Cerebellar cortex (tissue), 1 donor: Measurements from ENCODE around the gene SLC12A7.

Experiments used
- DNase-seq: peaks from one replicate; pipeline ENCODE4 v3.0.0-alpha.2; 2015; ENCODE audit warnings: low spot score

SLC12A7 gene

DNA sequence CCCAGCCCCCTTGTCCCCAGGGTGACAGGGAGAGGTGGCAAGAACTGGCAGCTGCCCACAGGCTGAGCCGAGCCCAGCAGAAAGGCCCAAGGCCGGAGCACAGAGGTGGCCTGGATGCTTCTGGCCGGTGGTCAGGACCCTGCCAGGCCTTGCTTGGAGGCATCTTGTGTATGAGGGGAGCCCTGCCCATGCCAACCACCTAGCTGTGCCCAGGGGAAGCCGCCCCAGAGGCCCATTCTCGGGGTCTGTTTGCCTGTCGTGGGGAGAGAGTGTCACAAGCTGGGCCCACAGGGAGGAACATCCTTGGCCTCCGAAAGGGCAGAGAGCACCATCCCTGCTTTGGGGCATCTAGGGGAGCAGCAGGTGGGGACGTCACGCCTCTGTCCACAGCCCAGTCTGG lies 93.3 kb downstream of the SLC12A7 start:
- no peak for DNase-seq

DNA sequence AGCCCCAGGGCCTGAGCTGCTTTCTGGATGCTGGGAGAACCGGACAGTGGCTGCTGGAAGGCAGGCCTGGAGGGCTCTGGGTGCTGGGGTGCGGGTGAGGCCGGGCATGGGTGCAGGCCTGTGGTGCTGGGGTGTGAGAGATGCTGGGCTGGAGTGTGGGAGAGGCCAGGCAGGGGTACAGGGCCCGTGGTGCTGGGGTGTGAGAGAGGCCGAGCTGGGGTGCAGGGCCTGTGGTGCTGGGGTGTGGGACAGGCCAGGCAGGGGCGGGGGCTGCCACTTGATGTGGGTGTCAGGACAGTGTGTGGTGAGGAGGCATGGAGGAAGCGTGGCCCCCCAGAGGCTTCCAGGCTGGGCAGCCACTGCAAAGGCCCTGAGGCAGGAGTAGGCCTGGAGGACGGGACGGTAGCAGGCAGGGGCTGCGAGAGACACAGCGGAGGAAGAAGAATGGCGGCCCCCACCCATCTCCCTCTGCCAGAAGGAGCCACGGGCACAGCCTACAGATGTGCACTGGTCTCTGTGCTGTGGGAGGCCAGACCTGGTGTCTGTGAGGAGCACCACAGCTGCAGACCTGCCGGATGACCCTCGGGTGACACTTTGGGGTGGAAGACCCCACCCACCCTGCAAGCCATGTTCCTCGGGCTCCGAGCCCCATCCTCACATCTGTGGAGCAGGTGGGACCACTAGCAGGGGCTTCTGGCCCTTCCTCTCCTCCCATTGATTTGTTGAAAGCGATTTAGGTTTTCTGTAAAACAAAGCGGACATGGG lies 94.0 kb downstream of the SLC12A7 start:
- no peak for DNase-seq

DNA sequence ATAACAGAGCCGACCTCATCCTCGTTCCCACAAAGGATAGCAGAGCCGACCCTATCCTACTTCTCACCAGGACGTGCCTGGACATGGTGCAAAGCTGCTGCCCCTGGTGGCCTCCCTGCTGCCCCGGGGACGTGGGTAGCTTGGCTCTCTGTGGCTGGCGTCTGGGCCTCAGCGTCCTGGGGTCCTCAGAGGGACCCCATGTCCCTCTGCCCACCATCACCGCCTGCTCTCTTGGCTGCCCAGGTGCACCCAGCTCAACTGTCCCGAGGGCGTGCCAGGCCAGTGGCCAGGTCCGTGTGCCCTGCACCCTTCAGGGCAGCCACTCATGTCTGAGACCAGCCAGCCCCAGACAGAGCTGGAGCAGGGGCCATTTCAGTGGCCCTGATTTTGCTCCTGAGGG lies 94.8 kb downstream of the SLC12A7 start:
- no peak for DNase-seq

DNA sequence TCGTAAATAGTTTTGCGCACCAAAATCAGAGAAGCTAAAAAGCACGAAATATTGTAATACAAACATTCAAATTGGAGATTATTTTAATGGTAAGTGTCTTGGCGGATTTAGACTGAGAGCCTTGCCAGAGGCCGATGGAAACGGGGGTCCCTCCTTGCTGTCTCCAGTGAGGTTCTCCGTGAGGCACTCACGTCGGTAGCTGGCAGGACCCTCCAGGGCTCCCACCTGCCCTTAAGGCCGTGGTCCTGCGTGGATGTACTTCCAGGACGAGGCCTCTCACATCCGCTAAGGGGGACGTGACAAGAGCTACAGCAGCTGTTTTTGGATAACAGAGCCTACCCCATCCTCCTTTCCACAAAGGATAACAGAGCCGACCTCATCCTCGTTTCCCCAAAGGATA lies 95.4 kb downstream of the SLC12A7 start:
- DNase-seq, result no peak

DNA sequence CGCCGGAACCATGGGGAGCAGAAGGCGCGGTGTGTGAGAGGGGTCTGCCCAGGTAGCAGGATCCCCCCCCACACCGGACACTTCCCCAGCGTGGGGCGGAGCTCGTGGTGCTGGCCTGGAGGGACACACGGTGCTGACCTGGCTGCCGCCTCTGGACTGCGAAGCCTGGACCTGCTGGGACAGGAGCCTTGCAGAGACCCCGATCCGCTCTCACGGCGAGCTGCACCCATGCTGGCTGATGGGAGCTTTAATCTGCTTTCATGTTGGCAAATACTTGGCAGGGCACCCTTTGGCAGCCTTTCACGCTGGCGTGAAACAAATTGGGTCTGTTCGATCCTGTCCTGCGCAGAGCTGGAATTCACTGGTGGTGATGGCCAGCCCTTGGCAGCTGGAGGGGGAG lies 95.8 kb downstream of the SLC12A7 start:
- DNase-seq, result no peak

DNA sequence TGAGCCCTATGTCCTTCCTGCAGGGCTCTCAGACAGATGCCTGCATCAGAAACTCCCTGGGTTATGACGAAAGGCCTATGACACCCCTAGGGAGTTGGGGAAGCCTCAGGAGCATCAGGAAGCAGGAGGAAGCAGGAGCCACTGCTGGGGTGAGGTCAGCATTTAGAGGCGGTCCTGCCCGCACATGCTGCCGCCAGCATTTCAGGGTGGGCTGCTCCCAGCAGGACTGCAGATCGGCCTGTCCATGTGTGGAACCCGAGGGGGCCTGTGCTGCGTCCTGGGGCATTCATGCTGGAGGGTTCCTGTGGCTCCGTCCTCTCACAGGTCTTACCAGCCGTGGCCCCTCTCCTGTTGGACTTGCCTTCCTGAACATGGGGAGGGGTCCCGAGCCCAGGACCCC lies 96.4 kb downstream of the SLC12A7 start:
- DNase-seq, result no peak

DNA sequence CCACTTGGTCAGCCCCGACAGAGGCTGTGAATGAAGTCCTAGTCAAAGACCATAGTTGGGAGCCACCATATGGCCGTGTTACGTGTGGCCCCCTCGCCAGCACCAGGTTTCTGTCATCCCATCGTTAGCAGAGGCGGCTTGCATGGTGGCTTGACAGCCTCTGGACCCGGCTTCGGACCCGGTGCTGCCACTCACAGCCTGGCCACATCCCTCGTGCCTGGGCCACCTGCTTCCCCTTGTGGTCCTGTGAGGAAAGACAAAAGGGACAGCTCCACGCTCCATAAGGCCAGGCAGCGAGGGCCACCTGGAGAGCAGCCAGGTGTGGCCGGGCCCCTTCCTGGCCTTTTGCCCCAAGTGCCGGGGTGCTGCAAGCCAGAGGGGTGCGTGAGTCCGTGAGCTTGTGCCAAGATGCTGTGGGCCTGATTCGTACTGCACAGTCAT lies 97.1 kb downstream of the SLC12A7 start:
- DNase-seq, result no peak

DNA sequence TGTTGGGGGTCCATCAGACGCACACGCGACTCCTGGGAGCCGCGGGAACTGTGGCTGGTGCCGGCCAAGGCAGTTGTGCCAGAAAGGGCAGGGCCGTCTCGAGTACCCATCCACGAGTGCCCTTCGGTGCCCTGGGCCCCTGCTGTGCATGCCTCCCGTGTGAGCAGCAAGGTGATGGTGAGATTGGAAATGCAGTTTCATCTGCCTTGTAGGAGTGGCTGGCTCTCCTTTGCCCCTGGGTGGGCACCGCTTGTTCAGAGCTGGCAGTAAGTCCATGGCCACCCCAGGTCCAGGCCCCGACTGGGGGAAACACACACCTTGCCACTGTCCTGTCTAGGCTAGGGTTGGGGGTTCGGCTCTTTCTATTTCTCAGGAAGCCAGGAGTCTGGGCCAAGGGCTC lies 97.5 kb downstream of the SLC12A7 start:
- no peak for DNase-seq

DNA sequence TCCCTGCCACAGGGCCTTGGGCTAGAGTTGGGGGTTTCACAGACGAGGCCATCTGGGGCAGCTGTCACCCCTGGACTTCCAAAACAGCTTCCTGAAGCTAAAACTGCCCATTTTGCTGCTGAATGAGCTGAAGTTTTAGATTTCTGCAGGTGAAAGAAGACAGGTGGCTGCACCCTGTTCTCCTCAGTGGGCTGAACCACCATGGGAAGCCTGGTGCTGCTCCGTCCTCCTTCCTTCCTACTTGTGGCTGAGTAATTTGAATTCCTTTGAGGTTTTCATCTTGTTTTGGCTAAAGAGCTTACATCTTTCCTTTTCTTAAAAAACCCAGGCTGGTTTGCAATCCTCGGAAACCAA lies 97.9 kb downstream of the SLC12A7 start:
- no peak for DNase-seq

DNA sequence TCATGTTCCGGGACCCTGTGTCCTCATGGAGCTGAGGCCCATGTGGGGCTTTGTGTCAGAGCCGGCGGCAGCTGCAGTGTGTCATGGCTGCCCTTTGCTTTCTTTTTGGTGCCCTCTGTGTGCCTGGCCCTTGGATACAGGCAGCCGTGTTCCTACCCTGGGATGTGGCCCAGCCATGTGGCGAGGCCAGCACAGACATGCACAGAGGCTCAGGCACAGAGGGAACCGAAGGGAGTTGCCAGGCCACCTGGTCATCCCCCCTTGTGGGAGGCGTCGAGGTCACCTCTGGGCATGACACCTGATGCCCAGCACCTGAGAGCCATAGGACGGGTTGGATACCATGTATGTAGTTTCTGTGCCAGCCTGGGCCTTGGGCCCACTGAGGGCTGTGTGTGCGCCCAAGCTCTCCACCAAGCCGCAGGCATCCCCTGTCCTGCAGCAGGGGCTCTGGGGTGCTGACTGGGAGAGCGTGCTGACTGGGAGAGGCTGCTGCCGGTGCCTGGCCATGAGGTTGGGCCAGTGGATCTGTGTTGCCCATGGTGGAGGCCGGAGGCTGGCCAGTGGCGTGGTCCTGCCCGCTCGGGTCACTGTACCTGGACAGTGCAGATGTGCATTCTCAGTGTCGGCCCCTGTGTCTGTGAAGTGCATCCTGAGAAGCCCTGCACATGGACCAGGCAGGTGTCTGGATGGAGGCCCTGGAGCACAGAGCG lies 98.5 kb downstream of the SLC12A7 start:
- no peak for DNase-seq

DNA sequence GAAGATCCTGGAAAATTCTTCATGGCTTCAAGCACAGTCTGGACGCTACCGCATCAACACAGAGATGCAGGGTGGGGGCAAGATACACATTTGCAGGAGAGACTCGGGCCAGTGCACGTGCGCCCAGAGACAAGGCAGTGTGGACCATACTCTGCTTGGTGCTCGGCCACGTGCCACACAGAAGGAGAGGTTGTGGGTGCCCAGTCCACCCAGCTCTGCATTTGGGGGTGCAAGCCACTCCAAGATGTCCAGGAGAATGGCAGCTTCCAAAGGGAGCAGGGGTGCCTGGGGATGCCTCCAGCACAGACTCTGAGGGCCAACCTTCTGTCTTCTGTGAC lies 99.0 kb downstream of the SLC12A7 start:
- DNase-seq, result no peak

DNA sequence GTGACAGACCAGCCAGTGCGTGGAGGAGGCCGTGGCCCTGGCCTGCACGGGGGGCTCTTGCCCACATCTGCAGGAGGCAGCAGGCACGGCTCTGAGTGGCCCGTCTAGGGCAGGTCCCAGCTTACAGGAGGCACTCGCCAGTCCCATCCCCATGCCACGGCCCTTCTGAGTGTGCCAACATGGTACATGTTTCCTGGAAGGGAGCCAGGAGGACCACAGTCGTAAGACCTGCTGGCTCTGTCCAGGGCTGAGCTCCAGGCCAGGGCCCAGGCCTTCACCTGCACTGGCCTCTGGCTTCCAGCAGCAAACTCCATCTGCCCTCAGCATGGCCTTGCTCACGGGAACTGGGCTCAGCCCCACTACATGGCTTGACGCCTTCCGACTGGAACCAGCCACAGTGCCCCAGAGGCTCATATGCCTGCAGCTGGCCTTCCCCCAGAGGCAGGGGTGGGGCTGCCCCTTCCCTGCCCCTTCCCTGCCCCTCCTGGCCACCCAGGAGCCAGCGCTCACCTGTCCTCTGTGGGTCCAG lies 99.5 kb downstream of the SLC12A7 start:
- no peak for DNase-seq

DNA sequence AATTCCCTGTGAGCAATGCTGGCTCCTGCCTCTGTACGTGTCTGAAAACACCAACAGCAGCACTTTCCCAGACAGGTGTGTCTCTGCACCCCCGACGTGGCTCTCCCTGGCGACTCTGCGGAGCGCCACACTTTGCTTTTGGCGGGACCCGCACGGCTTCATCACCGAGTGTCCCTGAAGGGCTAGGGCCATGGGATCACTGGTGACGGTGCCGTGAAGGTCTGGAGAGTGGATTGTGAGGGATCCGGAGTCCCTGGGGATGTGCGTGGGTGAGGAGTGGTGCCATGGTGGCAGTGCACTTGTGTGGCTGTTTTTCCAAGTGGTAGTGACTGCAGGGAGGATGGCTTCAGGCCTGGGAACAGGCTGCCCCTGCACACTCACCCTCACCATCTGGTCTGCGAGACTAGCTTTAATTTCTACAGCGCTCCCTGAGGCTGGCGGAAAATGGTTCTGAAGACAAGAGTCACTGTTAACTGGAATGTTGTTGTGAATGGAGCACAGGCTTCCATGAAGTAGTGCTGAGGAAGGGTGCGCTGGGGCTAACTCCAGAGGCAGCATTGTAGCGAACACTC lies 100.0 kb downstream of the SLC12A7 start:
- no peak for DNase-seq

DNA sequence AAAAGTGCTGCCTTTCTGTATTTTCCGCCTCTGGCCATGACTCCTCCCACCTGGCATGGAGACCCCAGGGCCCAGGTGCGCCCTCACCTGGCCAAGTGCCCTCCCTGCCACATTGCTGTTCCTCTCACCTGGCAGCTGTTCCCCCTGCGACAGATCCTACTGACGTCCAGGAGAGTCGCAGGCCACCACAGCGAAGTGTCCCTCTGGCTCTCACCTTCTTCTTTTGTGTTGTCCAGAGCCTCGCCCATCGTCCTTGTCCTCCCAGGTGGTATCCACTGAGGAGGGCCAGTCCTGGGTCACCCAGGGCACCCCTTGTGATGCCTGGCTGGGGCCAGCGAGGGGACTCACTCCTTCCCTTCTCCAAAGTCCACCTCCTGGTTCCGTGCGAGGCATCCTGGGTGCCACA lies 100.6 kb downstream of the SLC12A7 start:
- peak; percentile 39 for DNase-seq

DNA sequence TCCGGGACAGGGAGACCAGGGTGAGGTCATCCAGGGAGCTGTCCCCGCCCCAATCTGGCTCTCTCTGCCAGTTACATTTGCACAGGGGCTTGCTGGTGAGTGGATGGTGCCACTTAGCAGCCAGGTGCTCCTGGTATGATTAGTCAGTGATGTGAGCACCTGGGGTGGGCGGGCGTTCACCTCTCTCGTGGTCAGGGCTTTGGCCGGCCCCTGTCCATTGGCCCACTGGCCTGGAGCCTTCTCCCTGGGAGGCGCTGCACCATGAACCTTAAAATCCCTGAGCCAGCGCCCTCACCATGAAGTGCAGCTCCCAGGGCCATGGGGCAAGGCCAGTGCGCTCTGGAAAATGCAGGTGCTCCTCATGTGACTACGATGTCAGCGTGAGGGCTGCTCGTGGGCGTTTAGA lies 101.2 kb downstream of the SLC12A7 start:
- DNase-seq, result no peak

DNA sequence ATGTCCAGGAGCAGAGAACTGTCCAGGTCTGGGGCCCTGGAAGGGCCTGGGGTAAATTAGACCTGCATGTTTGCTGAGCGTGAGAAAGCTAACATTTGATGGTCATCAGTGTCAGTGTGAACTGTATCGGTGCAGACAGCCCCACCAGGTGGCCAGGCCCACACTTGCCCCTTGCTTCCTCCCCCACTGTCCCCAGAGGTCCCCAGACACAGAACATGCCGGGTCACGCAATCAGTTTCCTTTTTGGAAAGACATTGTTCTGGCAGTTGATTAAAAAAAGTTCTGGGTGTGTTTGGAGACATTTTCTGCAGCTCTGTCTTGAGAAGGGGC lies 101.7 kb downstream of the SLC12A7 start:
- no peak for DNase-seq

DNA sequence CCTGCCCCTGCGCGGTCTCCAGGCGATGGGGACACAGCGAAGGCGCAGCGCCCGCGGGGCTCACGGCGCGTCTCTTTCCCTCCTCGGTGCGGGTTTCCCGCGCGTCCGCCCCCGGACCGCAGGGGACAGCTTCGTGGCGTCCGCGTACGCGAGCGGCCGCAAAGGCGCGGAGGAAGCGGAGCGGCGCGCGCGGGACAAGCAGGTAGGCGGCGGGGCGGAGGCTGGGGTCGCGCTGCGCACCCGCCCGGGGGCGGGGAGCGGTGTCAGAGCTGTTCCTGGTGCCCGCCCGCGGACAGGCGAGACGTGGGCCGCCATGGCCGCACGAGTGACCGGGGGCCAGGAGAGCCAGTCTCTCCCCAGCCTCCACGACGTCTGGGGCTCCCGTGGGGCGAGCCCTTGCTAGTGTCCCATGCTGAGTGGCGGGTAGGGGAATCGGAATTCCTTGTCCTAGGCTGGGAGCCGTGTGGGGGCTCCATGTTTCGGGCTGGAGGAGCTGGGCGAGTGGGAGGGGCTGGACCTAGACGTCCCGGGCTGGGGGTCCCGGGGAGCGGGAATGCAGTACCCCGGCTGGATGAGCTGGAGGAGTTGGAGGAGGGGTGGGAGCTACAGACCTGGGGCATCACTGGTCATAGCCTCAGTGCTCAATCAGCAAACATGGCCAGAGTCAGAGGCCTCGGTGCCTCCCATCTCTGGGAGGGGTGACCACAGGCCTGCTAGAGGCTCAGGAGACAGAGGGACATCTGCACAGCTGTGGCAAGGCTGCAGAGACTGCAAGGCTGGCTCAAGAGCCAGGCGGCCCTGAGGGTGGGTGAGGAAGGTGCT lies 102.3 kb downstream of the SLC12A7 start:
- no peak for DNase-seq

DNA sequence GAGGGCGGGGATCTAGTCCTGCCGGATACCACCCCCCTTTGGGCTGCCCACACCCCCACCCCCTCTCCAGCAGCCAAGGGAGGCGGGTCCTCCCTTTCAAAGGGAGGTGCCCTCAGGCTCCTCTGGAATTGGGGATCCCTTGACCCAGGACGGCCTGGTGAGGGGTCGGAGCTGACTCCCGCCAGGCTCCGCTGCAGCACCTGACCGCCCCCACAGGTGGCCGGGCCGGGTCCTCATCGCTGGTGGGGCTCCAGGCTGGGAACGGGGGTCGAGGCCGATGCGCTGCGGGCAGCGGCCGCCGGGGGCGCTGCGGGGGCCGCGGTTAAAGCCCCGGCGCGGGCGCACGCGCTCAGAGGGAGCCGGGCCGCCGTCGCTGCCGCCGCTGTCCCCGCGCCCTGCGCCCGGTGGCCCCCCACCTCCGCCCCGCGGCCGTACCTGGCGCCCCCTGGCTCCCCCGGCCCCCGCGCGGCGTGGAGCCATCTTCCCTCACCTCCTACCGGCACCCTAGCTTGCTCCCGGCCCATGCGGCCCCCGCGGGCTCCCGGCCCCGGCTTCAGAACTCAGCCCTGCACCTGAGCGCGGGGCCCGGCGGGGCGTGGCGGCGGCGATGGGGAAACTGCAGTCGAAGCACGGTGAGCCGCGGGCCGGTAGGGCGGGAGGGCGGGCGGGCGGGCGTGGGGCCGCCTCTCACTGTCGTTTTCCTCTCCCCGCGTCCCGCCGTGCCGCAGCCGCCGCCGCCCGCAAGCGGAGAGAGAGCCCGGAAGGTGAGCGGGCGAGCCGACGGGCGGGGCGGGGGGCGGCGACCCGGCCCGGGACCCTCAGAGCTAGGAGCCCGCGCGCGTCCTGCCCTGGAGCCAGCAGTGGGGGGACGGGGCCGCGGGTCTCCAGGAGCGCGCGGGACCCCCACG lies 103.2 kb downstream of the SLC12A7 start, which contains the start of gene NKD2:
Gene NKD2 (plus strand): TSS at position 352 of the 908 bp plus-strand sequence. CDS start 256 bp downstream, at position 608.
- no peak for DNase-seq

DNA sequence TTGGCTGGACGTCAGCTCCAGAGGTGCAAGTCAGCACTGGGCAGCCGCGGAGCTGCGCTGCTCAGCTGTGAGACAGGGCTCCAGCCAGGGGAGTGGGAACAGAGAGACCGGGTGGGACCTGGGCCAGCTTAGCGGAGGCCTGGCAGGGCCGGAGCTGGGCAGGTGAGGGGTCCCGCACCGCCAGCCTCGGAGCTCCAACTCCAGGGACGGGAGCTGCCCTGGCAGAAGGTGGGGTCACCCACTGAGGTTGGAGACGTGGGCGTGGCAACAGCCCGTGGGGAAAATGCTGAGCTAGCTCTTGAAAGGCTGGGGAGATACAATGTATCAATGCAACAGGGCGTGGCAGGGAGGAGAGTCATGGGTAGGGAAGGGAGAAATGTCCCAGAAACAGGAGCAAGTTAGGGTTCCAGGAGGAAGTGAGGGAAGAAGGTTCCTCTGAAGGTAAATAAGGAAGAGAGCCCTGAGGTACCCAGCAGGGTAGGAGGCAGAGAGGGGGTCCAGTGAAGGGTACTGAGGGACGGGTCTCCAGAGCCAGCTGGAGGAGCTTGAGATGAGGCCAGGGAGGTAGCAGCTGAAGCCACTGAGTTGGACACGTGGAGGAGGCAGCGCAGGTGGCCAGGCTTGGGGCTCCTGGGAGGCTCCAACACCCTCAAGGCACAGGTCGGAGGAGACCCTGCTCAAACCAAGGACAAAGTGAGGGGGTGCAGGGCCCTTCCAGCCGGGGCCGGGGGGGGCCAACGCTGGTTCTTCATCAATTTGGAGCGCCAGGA lies 104.0 kb downstream of the SLC12A7 start:
- no peak for DNase-seq

DNA sequence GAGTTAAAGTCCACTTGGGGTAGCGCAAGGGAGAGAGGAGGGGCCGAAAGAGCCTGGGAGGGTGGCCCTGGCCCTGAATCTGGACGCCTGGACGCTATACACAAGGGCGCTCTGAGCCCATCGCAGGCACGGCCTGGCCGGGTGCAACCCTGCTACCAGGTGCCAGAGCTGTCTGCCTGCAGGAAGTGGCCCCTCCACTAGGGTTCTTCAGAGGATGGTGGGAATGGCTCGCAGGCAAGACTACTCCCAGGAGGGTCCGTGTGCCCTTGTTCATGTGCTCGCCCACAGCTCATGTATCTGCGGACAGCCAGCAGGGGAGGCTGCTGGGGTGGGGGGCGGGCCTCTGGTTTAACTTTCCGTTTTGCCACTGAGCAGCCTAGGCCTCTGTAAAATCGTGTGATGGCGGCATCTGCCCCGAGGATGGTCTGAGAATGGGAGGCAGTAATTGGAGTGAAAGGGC lies 104.6 kb downstream of the SLC12A7 start:
- DNase-seq, result no peak
